Endodermal cell (in vitro differentiated cells): ENCODE data around the gene TMEM31. TPM values are rescaled to one million over a fixed set of nuclear protein-coding genes. Genes with fewer than 3 reads are reported as not detected.

Source experiments
- DNase-seq: peaks from one replicate; pipeline ENCODE4 v3.0.0-alpha.2; 2017
- H3K27ac ChIP-seq: 2 replicates; pipeline ENCODE4 v1.5.1; 2013; ENCODE audit warnings: mild to moderate bottlenecking, low read depth, low read length, moderate library complexity
- H3K27me3 ChIP-seq: 2 replicates; pipeline ENCODE4 v1.6.1; 2013; ENCODE audit warnings: mild to moderate bottlenecking, low read length, moderate library complexity; ENCODE audit not compliant: insufficient read depth, control insufficient read depth, poor library complexity, severe bottlenecking
- H3K36me3 ChIP-seq: 2 replicates; pipeline ENCODE4 v1.7.0; 2013; ENCODE audit warnings: mild to moderate bottlenecking, low read length, moderate library complexity; ENCODE audit not compliant: control insufficient read depth, insufficient read depth
- H3K4me1 ChIP-seq: one replicate; pipeline ENCODE4 v1.7.0; 2013; ENCODE audit warnings: low read length; ENCODE audit not compliant: control insufficient read depth, insufficient read depth
- H3K4me3 ChIP-seq: 2 replicates; pipeline ENCODE4 v1.5.1; 2013; ENCODE audit warnings: mild to moderate bottlenecking, low read length, moderate library complexity
- H3K9ac ChIP-seq: 2 replicates; pipeline ENCODE4 v1.6.1; 2013; ENCODE audit warnings: mild to moderate bottlenecking, low read length, moderate library complexity; ENCODE audit not compliant: poor library complexity, severe bottlenecking; ENCODE audit errors: extremely low read depth
- H3K9me3 ChIP-seq: 2 replicates; pipeline ENCODE4 v1.6.1; 2013; ENCODE audit warnings: mild to moderate bottlenecking, low read length, moderate library complexity; ENCODE audit not compliant: control insufficient read depth
- H3K27ac Mint-ChIP-seq: 2 replicates; pipeline ENCODE4 v1.8.0; 2020; ENCODE audit warnings: mixed read lengths
- H3K27me3 Mint-ChIP-seq: 2 replicates; pipeline ENCODE4 v1.8.0; 2021; ENCODE audit warnings: mild to moderate bottlenecking, mixed read lengths; ENCODE audit not compliant: insufficient read depth
- H3K36me3 Mint-ChIP-seq: 2 replicates; pipeline ENCODE4 v1.8.0; 2020; ENCODE audit warnings: low read depth, mixed read lengths
- H3K4me1 Mint-ChIP-seq: 2 replicates; pipeline ENCODE4 v1.8.0; 2020; ENCODE audit warnings: mixed read lengths
- H3K4me3 Mint-ChIP-seq: 2 replicates; pipeline ENCODE4 v1.8.0; 2020; ENCODE audit warnings: mild to moderate bottlenecking, moderate library complexity, mixed read lengths
- H3K9me3 Mint-ChIP-seq: 2 replicates; pipeline ENCODE4 v1.8.0; 2020; ENCODE audit warnings: mild to moderate bottlenecking, mixed read lengths
- WGBS, 2 experiments: methylation state at CpG; one replicate each; pipeline versions ENCODE4 v1.1.5 to v1.1.7; 2013; ENCODE audit warnings: missing lambda C conversion rate in 2 of 2, mixed read lengths in 1 of 2; ENCODE audit not compliant: insufficient coverage in 1 of 2, insufficient read length in 1 of 2; 5-methylcytosine and 5-hydroxymethylcytosine counted together
- total RNA-seq, 2 donors: library from RNA; stranded (reverse); fragmentation: NEBNext Ultra II Directional in 1 of 2; extraction: Animal tissue kit (Norgen Biotek cat#: 25700) in 1 of 2; gene quantifications; 2 replicates in 1 of 2; 3 replicates in 1 of 2; pipeline ENCODE4 v1.2.1, GENCODE V29; 2021
- TF ChIP-seq, protein P1 (sequence below): fragments of 200-600 bp; sonication (generic); conservative IDR thresholded peaks from 2 replicates; pipeline ENCODE4 v1.5.0; 2021; ENCODE audit warnings: antibody characterized with exemption, mild to moderate bottlenecking

TMEM31 gene
- total RNA-seq, 2 donors from 2014 or later = 1.00 TPM; not detected in 1

DNA sequence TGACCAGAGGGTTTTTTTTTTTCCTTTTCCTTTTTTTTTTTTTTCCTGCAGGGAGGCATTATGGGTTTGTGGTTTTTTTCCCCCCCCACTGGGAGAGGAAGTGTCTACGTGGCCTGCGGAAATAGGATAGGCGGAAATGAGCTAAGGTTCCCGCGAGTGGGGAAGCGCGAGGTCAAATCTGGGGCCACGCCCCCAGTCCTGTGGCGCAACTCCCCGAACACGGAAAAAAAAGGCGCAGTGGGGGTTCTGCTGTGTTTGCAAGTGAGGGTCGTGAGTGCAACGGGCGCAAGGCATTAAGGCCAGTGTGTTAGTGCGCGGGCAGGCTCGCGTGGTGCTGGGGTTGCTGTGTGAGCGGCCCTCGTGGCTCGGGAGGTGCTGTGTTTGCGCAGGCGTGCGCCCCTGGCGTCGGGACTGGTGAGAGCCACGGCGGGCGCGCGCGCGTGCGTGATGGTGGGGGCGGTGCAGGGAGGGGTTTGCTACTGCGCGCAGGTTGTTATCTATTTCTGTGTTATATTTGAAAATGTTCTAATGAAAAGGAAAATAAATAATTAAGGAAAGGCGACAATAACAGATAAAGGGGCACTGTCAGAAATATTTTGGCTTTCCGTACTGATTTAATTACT lies 23.5 kb upstream of the TMEM31 start:
- Mint-ChIP-seq H3K27me3 (no peaks in the 10 kb centered on the region), H3K27ac (no peak overlapping the region), H3K9me3 (no peaks in the 10 kb centered on the region), H3K4me3 (no peak overlapping the region), H3K36me3 (peaks cover 26% of the 10 kb centered on the region), H3K4me1 (peaks cover 5% of the 10 kb centered on the region)
- DNase-seq = peak; percentile 89
- TF ChIP-seq, protein P1, sequence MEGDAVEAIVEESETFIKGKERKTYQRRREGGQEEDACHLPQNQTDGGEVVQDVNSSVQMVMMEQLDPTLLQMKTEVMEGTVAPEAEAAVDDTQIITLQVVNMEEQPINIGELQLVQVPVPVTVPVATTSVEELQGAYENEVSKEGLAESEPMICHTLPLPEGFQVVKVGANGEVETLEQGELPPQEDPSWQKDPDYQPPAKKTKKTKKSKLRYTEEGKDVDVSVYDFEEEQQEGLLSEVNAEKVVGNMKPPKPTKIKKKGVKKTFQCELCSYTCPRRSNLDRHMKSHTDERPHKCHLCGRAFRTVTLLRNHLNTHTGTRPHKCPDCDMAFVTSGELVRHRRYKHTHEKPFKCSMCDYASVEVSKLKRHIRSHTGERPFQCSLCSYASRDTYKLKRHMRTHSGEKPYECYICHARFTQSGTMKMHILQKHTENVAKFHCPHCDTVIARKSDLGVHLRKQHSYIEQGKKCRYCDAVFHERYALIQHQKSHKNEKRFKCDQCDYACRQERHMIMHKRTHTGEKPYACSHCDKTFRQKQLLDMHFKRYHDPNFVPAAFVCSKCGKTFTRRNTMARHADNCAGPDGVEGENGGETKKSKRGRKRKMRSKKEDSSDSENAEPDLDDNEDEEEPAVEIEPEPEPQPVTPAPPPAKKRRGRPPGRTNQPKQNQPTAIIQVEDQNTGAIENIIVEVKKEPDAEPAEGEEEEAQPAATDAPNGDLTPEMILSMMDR = peak; percentile 73
- no peaks in the 10 kb centered on the region for H3K9me3 ChIP-seq
- H3K4me3 ChIP-seq = peak overlapping the region; percentile 98
- no peaks in the 10 kb centered on the region for H3K27me3 ChIP-seq
- H3K27ac ChIP-seq = peak overlapping the region; percentile 95
- H3K36me3 ChIP-seq = peaks cover 26% of the 10 kb centered on the region
- no peaks in the 10 kb centered on the region for H3K4me1 ChIP-seq
- WGBS, 2 experiments = 0% methylated on average over 37 of the region's 40 CpGs; no CpG with 5 or more reads in 1 of the 2 experiments
- H3K9ac ChIP-seq = peak overlapping the region; percentile 87

DNA sequence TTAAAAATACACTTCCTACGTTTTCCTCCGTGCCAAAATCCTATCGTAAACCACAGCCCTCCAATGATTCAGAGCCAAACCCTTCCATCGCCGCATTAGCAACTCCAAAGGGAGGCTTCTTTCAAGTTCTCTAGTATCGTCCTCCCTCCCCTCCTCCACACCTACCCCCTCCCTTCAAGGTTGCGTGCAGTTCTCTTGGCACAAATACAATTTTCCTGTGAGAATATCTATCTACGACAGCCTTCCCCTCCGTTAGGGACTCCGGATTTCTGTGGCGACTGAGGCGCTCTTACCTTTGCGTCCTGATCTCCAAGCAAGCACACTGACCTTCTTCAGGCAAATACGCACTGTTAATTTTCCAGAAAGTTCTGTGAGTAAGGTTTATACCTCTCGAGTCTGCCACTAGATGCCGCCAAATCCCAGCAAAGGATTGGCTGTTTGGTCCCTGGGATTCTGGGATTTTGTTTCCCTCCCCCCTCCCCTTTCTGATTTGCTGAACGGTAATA lies 23.0 kb upstream of the TMEM31 start:
- Mint-ChIP-seq H3K27ac (no peak overlapping the region), H3K4me3 (no peak overlapping the region), H3K36me3 (peaks cover 21% of the 10 kb centered on the region), H3K9me3 (no peaks in the 10 kb centered on the region), H3K27me3 (no peaks in the 10 kb centered on the region), H3K4me1 (peaks cover 7% of the 10 kb centered on the region)
- Histone ChIP-seq H3K9ac (peak overlapping the region; percentile 87), H3K4me1 (no peaks in the 10 kb centered on the region), H3K4me3 (peak overlapping the region; percentile 98), H3K9me3 (no peaks in the 10 kb centered on the region), H3K27me3 (no peaks in the 10 kb centered on the region), H3K36me3 (peaks cover 22% of the 10 kb centered on the region), H3K27ac (peak overlapping the region; percentile 95)
- DNase-seq = peak; percentile 94
- WGBS, 2 experiments = 0% methylated on average over 1 to 16 of the region's 17 CpGs
- TF ChIP-seq, protein P1 = peak; percentile 85

DNA sequence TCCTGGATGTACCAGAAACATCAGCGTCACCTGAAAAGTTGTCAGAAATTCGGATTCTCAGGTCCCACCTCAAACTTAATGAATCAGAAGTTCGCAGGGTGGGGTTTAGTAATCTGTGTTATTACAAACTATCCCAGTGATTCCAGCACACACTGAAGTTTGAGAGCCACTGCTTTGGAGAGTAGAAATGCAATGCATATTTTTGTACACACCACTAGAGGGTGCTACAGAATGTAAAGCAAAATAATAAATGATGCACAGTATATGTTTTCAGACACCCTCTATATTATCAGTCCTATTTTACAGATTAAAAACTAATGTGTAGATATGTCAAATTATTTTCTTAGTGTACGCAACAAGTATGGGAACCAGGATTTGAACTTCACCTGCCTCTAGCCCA lies 21.8 kb upstream of the TMEM31 start:
- H3K27me3 Mint-ChIP-seq = no peaks in the 10 kb centered on the region
- TF ChIP-seq, protein P1 = peak; percentile 90
- Histone ChIP-seq H3K27me3 (no peaks in the 10 kb centered on the region), H3K36me3 (peaks cover 11% of the 10 kb centered on the region), H3K4me1 (no peaks in the 10 kb centered on the region), H3K4me3 (no peak overlapping the region), H3K9ac (no peak overlapping the region), H3K27ac (no peak overlapping the region), H3K9me3 (no peaks in the 10 kb centered on the region)
- no peak for DNase-seq
- WGBS, 2 experiments = 31% methylated on average over 3 of the region's 4 CpGs; no CpG with 5 or more reads in 1 of the 2 experiments
- peaks cover 16% of the 10 kb centered on the region for H3K4me1 Mint-ChIP-seq
- H3K36me3 Mint-ChIP-seq = peaks cover 14% of the 10 kb centered on the region
- no peak overlapping the region for H3K27ac Mint-ChIP-seq
- H3K4me3 Mint-ChIP-seq = no peak overlapping the region
- peaks cover 1% of the 10 kb centered on the region for H3K9me3 Mint-ChIP-seq
